K562 (cell line): ENCODE measurements around the gene TMEM150A. TPM values are rescaled to one million over a fixed set of nuclear protein-coding genes. Genes with fewer than 3 reads are reported as not detected.

Source experiments
- ARID4B ChIP-seq: sonication (generic); formaldehyde crosslinking; IDR thresholded peaks from 2 replicates; pipeline ENCODE4 v1.8.0; 2022; ENCODE audit warnings: mild to moderate bottlenecking, missing genetic modification reagents
- BRCA1 ChIP-seq, 2 experiments: fragments of 450-650 bp in 1 of 2; sonication (generic) in 1 of 2; formaldehyde crosslinking in 1 of 2; IDR thresholded peaks; 2 replicates each; pipeline versions ENCODE4 v1.5.0 to v1.6.1; 2017 to 2020; ENCODE audit warnings: mild to moderate bottlenecking in 1 of 2, missing genetic modification reagents in 1 of 2
- DPF2 ChIP-seq: fragments of 450-650 bp; IDR thresholded peaks from 2 replicates; pipeline ENCODE4 v1.6.1; 2016
- ELF1 ChIP-seq: fragments of 200-800 bp; sonication (Bioruptor generic); IDR thresholded peaks from 2 replicates; pipeline ENCODE4 v1.6.1; 2016; ENCODE audit warnings: missing genetic modification characterization, missing compliant biosample characterization
- KAT2B ChIP-seq: IDR thresholded peaks from one replicate; pipeline ENCODE4 v1.6.1; 2012; ENCODE audit warnings: low read depth, mild to moderate bottlenecking, control low read depth, inconsistent platforms, low read length, moderate library complexity
- KAT7 ChIP-seq: sonication (generic); formaldehyde crosslinking; IDR thresholded peaks from 2 replicates; pipeline ENCODE4 v1.8.0; 2022; ENCODE audit warnings: missing genetic modification reagents, mild to moderate bottlenecking, borderline replicate concordance
- MAX ChIP-seq: sonication (generic); formaldehyde crosslinking; IDR thresholded peaks from 2 replicates; pipeline ENCODE4 v1.9.0; 2022; ENCODE audit warnings: mild to moderate bottlenecking, missing genetic modification reagents
- MITF ChIP-seq: IDR thresholded peaks from 2 replicates; pipeline ENCODE4 v1.6.1; 2014; ENCODE audit warnings: antibody characterized with exemption
- POLR2A ChIP-seq: fragments of 450-650 bp; conservative IDR thresholded peaks from 2 replicates; pipeline ENCODE4 v1.6.1; 2016
- SRSF9 ChIP-seq: fragments of 200-400 bp; formaldehyde crosslinking; IDR thresholded peaks from 2 replicates; pipeline ENCODE4 v1.6.1; 2017; ENCODE audit warnings: low read depth, low read length, borderline replicate concordance
- STAT5B ChIP-seq: fragments of 250-450 bp; sonication (Bioruptor Pico); IDR thresholded peaks from 2 replicates; pipeline ENCODE4 v1.8.0; 2021; ENCODE audit warnings: mild to moderate bottlenecking, inconsistent platforms
- SUPT5H ChIP-seq: fragments of 450-650 bp; IDR thresholded peaks from 2 replicates; pipeline ENCODE4 v1.6.1; 2016
- THAP7 ChIP-seq: fragments of 250-450 bp; sonication (Bioruptor Pico); IDR thresholded peaks from 2 replicates; pipeline ENCODE4 v1.5.0; 2021
- ZNF121 ChIP-seq: sonication (generic); formaldehyde crosslinking; conservative IDR thresholded peaks from 2 replicates; pipeline ENCODE4 v1.8.0; 2022; ENCODE audit warnings: missing genetic modification reagents
- ZNF134 ChIP-seq: fragments of 250-450 bp; sonication (Bioruptor Pico); conservative IDR thresholded peaks from 2 replicates; pipeline ENCODE4 v1.4.0; 2020
- ZNF165 ChIP-seq: fragments of 250-450 bp; sonication (Bioruptor Pico); IDR thresholded peaks from 2 replicates; pipeline ENCODE4 v1.4.0; 2020; ENCODE audit warnings: borderline replicate concordance
- ZNF175 ChIP-seq: fragments of 200-800 bp; sonication (Bioruptor generic); IDR thresholded peaks from 2 replicates; pipeline ENCODE4 v1.6.1; 2016; ENCODE audit warnings: low read depth, mild to moderate bottlenecking, missing genetic modification characterization, missing compliant biosample characterization
- ZNF232 ChIP-seq: sonication (generic); formaldehyde crosslinking; IDR thresholded peaks from 2 replicates; pipeline ENCODE4 v1.8.0; 2022; ENCODE audit warnings: mild to moderate bottlenecking, missing genetic modification reagents
- ZNF277 ChIP-seq: fragments of 250-450 bp; sonication (Bioruptor Pico); IDR thresholded peaks from 2 replicates; pipeline ENCODE4 v1.8.0; 2022; ENCODE audit warnings: inconsistent platforms, mild to moderate bottlenecking, moderate library complexity, borderline replicate concordance
- ZNF583 ChIP-seq: fragments of 250-450 bp; sonication (Bioruptor Pico); IDR thresholded peaks from 2 replicates; pipeline ENCODE4 v1.4.0; 2020
- ZNF778 ChIP-seq: fragments of 450-650 bp; formaldehyde crosslinking; IDR thresholded peaks from 2 replicates; pipeline ENCODE4 v1.4.0; 2020; ENCODE audit warnings: mild to moderate bottlenecking, moderate library complexity
- polyA plus RNA-seq, 8 experiments: library from polyadenylated mRNA; depleted of rRNA in 4 of 8; stranded (reverse) in 5 of 8; unstranded in 3 of 8; fragments of >200 nt; fragmentation: Nextera tagmentation in 2 of 8; fragmentation: Illumina TruSeq in 1 of 8; extraction: Ambion mirVana in 2 of 8; extraction: Trizol in 1 of 8; gene quantifications; 2 replicates each; pipeline versions ENCODE4 v1.2.1 to v1.2.3, GENCODE V29; 2011 to 2014; ENCODE audit warnings: inconsistent platforms in 1 of 8, missing spikeins in 1 of 8
- total RNA-seq, 7 experiments: library from RNA; depleted of rRNA in 6 of 7; stranded (reverse); fragments of >200 nt in 6 of 7; fragmentation: Illumina TruSeq in 2 of 7; extraction: Trizol in 2 of 7; gene quantifications; 2 replicates each; pipeline versions ENCODE4 v1.2.1 to v1.2.3, GENCODE V29; 2011 to 2021; ENCODE audit warnings: low replicate concordance in 1 of 7

TMEM150A gene
- total and polyA plus RNA-seq, 9 of the 15 experiments (the other 6 are each of a cell fraction or from before 2014, with no cell fraction given), result 3.9 to 17.1 (median 8.4) TPM

- TF ChIP-seq ARID4B (0 out of 2 replicates have a peak, but pooled peaks have one; percentile 36), ZNF175 (CRISPR knock-in tag) (no peak), ZNF583 (CRISPR knock-in tag) (peak; percentile 69; the same call in 1 of the 2 replicates), THAP7 (CRISPR knock-in tag) (no peak), SRSF9 (no peak), KAT2B (no peak), ZNF165 (CRISPR knock-in tag) (no peak), ZNF778 (no peak), BRCA1 (IDR thresholded peaks at IDR 0.05) (no peak), BRCA1 (CRISPR knock-in tag; IDR thresholded peaks at IDR 0.05) (no peak), ZNF232 (no peak), ZNF121 (no peak), DPF2 (peak; percentile 34; the same call in 1 of the 2 replicates), KAT7 (0 out of 2 replicates have a peak, but pooled peaks have one; percentile 3), ZNF277 (CRISPR knock-in tag) (no peak), ZNF134 (CRISPR knock-in tag) (no peak), MAX (0 out of 2 replicates have a peak, but pooled peaks have one; percentile 6), SUPT5H (peak; percentile 75), POLR2A (peak; percentile 75), ELF1 (tag) (peak; percentile 61), MITF (no peak), STAT5B (CRISPR knock-in tag) (no peak)
These were observed 24.9 kb downstream of the TMEM150A start, which contains the start of gene VAMP8 (continued) for GRCh38 chr2:85577386-85578242.
